NCI-H345 (cell line): ENCODE measurements around the gene CCDC68.

Experiments
- DNase-seq: peaks from one replicate; lab custom pipeline; 2025; lab: John Stamatoyannopoulos, UW

The CCDC68 gene

GRCh38 chr18:54961016-54961423 is 1.8 kb upstream of the CCDC68 start:
- no peak for DNase-seq

GRCh38 chr18:54960197-54960596 is 936 bp upstream of the CCDC68 start:
- DNase-seq: no peak

GRCh38 chr18:54957996-54958395 is 1.3 kb downstream of the CCDC68 start:
- DNase-seq: no peak

- no peak for DNase-seq
These were observed 1.9 kb downstream of the CCDC68 start for GRCh38 chr18:54957296-54957832.

GRCh38 chr18:54956506-54956905 is 2.8 kb downstream of the CCDC68 start:
- no peak for DNase-seq

- no peak for DNase-seq
These were observed 7.2 kb downstream of the CCDC68 start for GRCh38 chr18:54952026-54952425.

GRCh38 chr18:54950221-54950620 is 9.0 kb downstream of the CCDC68 start:
- peak; percentile 13 for DNase-seq

- DNase-seq: no peak
These were observed 9.7 kb downstream of the CCDC68 start for GRCh38 chr18:54949588-54949987.

GRCh38 chr18:54948350-54948837 is 10.9 kb downstream of the CCDC68 start:
- DNase-seq: no peak

- DNase-seq: no peak
These were observed 12.2 kb downstream of the CCDC68 start for GRCh38 chr18:54947091-54947490.

GRCh38 chr18:54946149-54946581 is 13.1 kb downstream of the CCDC68 start:
- DNase-seq: no peak

- DNase-seq: no peak
These were observed 13.6 kb downstream of the CCDC68 start for GRCh38 chr18:54945576-54946125.

- DNase-seq: no peak
These were observed 16.7 kb downstream of the CCDC68 start for GRCh38 chr18:54942569-54942968.

- no peak for DNase-seq
These were observed 17.1 kb downstream of the CCDC68 start for GRCh38 chr18:54942144-54942543.

- DNase-seq: no peak
These were observed 19.8 kb downstream of the CCDC68 start for GRCh38 chr18:54939361-54939917.

- DNase-seq: no peak
These were observed 20.8 kb downstream of the CCDC68 start for GRCh38 chr18:54938506-54938905.

GRCh38 chr18:54932472-54932871 is 26.8 kb downstream of the CCDC68 start:
- no peak for DNase-seq

GRCh38 chr18:54931152-54931551 is 28.1 kb downstream of the CCDC68 start:
- DNase-seq: no peak

GRCh38 chr18:54928236-54928635 is 31.0 kb downstream of the CCDC68 start:
- no peak for DNase-seq

- no peak for DNase-seq
These were observed 32.5 kb downstream of the CCDC68 start for GRCh38 chr18:54926593-54927325.

GRCh38 chr18:54924948-54925347 is 34.3 kb downstream of the CCDC68 start:
- no peak for DNase-seq

GRCh38 chr18:54923339-54923956 is 35.8 kb downstream of the CCDC68 start:
- no peak for DNase-seq

GRCh38 chr18:54919412-54919811 is 39.8 kb downstream of the CCDC68 start:
- DNase-seq: no peak
